SJSA1 (cell line): Measurements from ENCODE around the gene MRPS31. TPM values are rescaled to one million over a fixed set of nuclear protein-coding genes. Genes with fewer than 3 reads are reported as not detected.

Experiments used
- DNase-seq, 2 experiments: peaks; one replicate each; pipeline ENCODE4 v3.0.0-alpha.2; 2015 to 2020; ENCODE audit warnings: low spot score in 2 of 2, low read depth in 1 of 2
- H3K27ac ChIP-seq: fragments of 250-450 bp; sonication (Bioruptor Pico); 2 replicates; pipeline ENCODE4 v1.5.1; 2020; ENCODE audit warnings: mild to moderate bottlenecking, moderate library complexity
- H3K27me3 ChIP-seq: fragments of 250-450 bp; sonication (Bioruptor Pico); replicated peaks from 2 replicates; pipeline ENCODE4 v1.5.1; 2020; ENCODE audit warnings: mild to moderate bottlenecking, moderate library complexity
- H3K36me3 ChIP-seq: fragments of 250-450 bp; sonication (Bioruptor Pico); 2 replicates; pipeline ENCODE4 v1.5.1; 2020; ENCODE audit warnings: mild to moderate bottlenecking
- H3K4me1 ChIP-seq: fragments of 250-450 bp; sonication (Bioruptor Pico); replicated peaks from 2 replicates; pipeline ENCODE4 v1.6.1; 2021; ENCODE audit warnings: mild to moderate bottlenecking
- H3K4me3 ChIP-seq: fragments of 250-450 bp; sonication (Bioruptor Pico); 2 replicates; pipeline ENCODE4 v1.5.1; 2020; ENCODE audit warnings: mild to moderate bottlenecking
- H3K9me3 ChIP-seq: fragments of 250-450 bp; sonication (Bioruptor Pico); replicated peaks from 2 replicates; pipeline ENCODE4 v1.5.1; 2020; ENCODE audit warnings: mild to moderate bottlenecking
- total RNA-seq: library from RNA; depleted of rRNA; stranded (reverse); fragments of >200 nt; shearing (Covaris generic); gene quantifications from 2 replicates; pipeline ENCODE4 v1.2.3, GENCODE V29; 2014; rRNA removed

Gene MRPS31
- total RNA-seq, 1 experiment from 2014 or later = 8.2 TPM

GRCh38 chr13:40692946-40693345, 78.0 kb downstream of the MRPS31 start:
- DNase-seq = peak in 1 of 2 experiments; percentile 4
- no peaks in the 10 kb centered on the region for H3K36me3 ChIP-seq
- H3K9me3 ChIP-seq = no peaks in the 10 kb centered on the region
- no peak overlapping the region for H3K4me3 ChIP-seq
- H3K27me3 ChIP-seq = no peaks in the 10 kb centered on the region
- H3K4me1 ChIP-seq = no peaks in the 10 kb centered on the region
- no peak overlapping the region for H3K27ac ChIP-seq

DNA sequence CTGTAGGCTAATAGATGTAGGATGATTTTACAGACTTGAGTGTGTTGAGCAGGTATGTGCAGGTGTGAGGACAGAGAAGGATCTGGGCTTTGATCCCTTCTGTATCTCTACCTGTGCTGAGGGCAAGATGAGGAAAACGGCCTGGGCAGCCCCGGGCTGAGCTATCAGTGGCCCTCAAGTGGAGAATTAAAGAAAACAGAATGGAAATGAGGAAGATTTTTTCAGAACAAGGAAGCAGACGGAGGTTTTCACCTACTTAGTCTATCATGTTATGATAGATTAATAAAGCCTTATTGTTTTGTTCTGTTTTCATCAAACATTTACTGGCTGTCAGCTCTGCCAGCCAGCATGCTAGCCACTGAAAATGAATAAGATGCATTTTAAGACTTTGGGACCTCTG, 82.2 kb downstream of the MRPS31 start:
- H3K4me1 ChIP-seq = no peaks in the 10 kb centered on the region

DNA sequence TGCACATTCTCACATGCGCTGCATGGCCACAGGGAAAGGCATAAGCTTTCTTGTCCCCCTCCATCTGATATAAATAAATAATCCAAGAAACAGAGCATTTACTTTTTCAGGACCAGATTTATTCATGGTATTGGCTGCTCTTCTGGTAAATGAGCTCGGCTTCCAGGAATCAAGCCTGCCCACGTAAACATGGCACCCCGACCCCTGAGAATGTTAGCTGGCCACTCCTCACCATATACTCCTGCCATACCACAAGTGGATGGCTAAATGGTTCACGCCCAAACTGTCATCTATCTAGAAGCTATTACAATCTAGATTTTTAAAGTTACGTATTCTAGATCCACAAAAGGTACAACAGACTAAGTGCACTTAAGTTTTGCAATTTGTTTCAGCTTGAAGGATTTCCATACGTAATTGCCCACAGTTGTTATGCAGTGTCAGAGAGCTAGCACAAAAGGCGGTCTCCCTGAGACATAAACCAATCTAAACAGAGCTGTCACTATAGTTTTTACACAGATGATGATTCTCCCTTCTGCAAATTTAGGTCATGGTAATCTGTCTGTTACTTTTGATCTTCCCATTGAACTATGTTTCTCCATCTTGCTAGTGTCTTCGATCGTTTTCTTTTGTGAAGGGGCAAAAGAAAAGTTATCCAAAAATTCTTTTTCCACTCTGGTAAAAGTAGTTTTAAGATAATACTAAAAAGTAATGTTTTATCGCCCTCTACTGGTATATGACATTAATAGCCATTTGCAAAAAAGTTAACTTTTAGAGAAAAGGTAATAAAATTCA, 88.3 kb downstream of the MRPS31 start:
- no peaks in the 10 kb centered on the region for H3K9me3 ChIP-seq
- DNase-seq = peak in 1 of 2 experiments; percentile 43
- H3K4me3 ChIP-seq = no peak overlapping the region
- no peaks in the 10 kb centered on the region for H3K27me3 ChIP-seq
- H3K27ac ChIP-seq = no peak overlapping the region
- H3K36me3 ChIP-seq = no peaks in the 10 kb centered on the region
- 0 out of 2 replicates have a peak, but pooled peaks cover 4% of the 10 kb centered on the region for H3K4me1 ChIP-seq

More for the DNA sequence above, 82.2 kb downstream of the MRPS31 start:
- H3K4me3 ChIP-seq = no peak overlapping the region
- no peaks in the 10 kb centered on the region for H3K27me3 ChIP-seq
- H3K36me3 ChIP-seq = no peaks in the 10 kb centered on the region
- H3K27ac ChIP-seq = no peak overlapping the region
- H3K9me3 ChIP-seq = no peaks in the 10 kb centered on the region
- no peak for DNase-seq

DNA sequence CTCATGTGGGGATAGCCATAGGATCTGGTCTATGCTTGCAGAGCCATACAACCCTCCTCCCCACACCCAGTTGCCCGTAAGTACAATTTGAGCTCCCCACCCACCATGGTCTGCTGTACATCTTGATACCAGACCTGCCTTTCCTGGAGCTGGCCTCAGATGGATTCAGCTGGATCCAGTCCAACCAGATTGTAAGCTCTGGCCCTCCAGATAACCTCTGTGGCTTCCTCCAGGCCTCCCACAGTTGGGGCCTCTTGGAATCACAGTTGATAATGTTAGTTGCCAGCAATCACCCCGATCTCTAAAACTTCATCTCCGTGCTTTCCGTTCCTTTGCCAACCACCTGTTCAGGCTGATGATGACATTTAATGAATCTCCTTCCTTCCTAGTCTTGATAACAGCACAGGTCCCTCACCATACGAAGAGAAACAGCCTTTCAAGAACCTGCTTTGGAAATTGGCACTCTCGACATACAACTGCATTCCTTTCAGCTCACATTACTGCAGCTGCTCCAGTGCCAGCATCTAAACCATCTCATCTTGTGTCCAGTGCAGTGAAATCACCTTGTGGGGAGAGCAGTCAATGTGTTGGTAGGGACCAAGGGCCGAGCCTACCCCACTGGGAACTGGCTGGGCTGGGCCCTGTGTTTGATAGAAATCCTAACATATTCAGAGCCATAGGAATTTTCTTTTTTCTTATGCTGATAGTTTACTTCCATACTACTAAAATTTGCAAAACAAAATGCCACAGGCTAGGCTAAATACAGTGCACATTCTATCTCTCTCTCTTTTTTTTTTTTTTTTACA, 89.4 kb downstream of the MRPS31 start:
- Histone ChIP-seq H3K27ac (no peak overlapping the region), H3K4me1 (0 out of 2 replicates have a peak, but pooled peaks cover 4% of the 10 kb centered on the region), H3K4me3 (no peak overlapping the region), H3K9me3 (no peaks in the 10 kb centered on the region), H3K36me3 (no peaks in the 10 kb centered on the region), H3K27me3 (no peaks in the 10 kb centered on the region)
- DNase-seq = no peak

- no peaks in the 10 kb centered on the region for H3K36me3 ChIP-seq
- no peak for DNase-seq
- no peak overlapping the region for H3K4me3 ChIP-seq
- 0 out of 2 replicates have a peak, but pooled peaks cover 4% of the 10 kb centered on the region for H3K4me1 ChIP-seq
- H3K9me3 ChIP-seq = no peaks in the 10 kb centered on the region
- H3K27me3 ChIP-seq = no peaks in the 10 kb centered on the region
- no peak overlapping the region for H3K27ac ChIP-seq
Observed at GRCh38 chr13:40680659-40681323, 90.2 kb downstream of the MRPS31 start.

DNA sequence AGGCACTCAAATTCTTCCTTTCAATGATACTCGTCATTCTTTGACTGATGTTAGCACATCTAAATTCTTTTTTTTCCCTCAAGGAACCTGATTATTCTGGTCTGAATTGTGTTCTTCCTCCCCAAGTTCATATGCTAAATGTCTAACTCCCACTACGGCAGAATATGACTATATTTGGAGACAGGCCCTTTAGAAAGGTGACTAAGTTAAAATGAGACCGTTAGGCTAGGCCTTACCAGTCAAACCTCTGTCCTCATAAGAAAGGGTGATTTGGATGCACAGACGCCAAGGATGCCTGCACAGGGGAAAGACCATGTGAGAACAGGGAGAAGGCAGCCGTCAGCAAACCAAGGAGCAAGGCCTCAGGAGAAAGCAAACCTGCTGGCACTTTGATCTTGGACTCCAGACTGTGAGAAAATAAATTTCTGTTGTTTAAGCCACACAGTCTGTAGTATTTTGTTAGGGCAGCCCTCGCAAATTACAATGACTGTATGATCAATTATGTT, 91.5 kb downstream of the MRPS31 start:
- Histone ChIP-seq H3K9me3 (no peaks in the 10 kb centered on the region), H3K27ac (no peak overlapping the region), H3K36me3 (no peaks in the 10 kb centered on the region), H3K27me3 (no peaks in the 10 kb centered on the region), H3K4me1 (0 out of 2 replicates have a peak, but pooled peaks cover 4% of the 10 kb centered on the region), H3K4me3 (no peak overlapping the region)
- DNase-seq = no peak

Other genes with a start within 250 kb of the MRPS31 start
- 3.7 and 4.5 TPM in 2 replicates for gene FOXO1, start 104.5 kb downstream of the MRPS31 start, total RNA-seq
- 16.4 and 30.7 TPM in 2 replicates for gene SLC25A15, start 18.4 kb upstream of the MRPS31 start, total RNA-seq
- gene ELF1, start 248.1 kb upstream of the MRPS31 start, total RNA-seq = 8.6 and 9.4 TPM in 2 replicates